ENCODE measurements around the gene KCNIP1. TPM values are rescaled to one million over a fixed set of nuclear protein-coding genes. Genes with fewer than 3 reads are reported as not detected.

The KCNIP1 gene
- total RNA-seq, 4 donors from 2014 or later, result 0.94 to 1.6 (median 1.1) TPM; not detected in 1

GRCh38 chr5:170603578-170604565, 100.1 kb downstream of the KCNIP1 start:
- TF ChIP-seq, protein P1, sequence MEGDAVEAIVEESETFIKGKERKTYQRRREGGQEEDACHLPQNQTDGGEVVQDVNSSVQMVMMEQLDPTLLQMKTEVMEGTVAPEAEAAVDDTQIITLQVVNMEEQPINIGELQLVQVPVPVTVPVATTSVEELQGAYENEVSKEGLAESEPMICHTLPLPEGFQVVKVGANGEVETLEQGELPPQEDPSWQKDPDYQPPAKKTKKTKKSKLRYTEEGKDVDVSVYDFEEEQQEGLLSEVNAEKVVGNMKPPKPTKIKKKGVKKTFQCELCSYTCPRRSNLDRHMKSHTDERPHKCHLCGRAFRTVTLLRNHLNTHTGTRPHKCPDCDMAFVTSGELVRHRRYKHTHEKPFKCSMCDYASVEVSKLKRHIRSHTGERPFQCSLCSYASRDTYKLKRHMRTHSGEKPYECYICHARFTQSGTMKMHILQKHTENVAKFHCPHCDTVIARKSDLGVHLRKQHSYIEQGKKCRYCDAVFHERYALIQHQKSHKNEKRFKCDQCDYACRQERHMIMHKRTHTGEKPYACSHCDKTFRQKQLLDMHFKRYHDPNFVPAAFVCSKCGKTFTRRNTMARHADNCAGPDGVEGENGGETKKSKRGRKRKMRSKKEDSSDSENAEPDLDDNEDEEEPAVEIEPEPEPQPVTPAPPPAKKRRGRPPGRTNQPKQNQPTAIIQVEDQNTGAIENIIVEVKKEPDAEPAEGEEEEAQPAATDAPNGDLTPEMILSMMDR (IDR thresholded peaks at IDR 0.05), result peak in 3 of 4 experiments; percentile 50 to 78 (median 55)
- TF ChIP-seq EP300 (IDR thresholded peaks at IDR 0.05) (no peak), POLR2AphosphoS5 (IDR thresholded peaks at IDR 0.05) (no peak)
- ATAC-seq, result peak; percentile 68
- Histone ChIP-seq H3K27me3 (peaks cover 30% of the 10 kb centered on the region), H3K27ac (no peak overlapping the region), H3K9me3 (no peaks in the 10 kb centered on the region), H3K4me3 (no peak overlapping the region), H3K4me1 (no peaks in the 10 kb centered on the region), H3K36me3 (no peaks in the 10 kb centered on the region)
- 57 to 62% methylated on average over 9 to 10 of the region's 12 CpGs for WGBS, 2 donors (ENCODE audit: low coverage in 1 of 2)

- Histone ChIP-seq H3K9me3 (no peaks in the 10 kb centered on the region), H3K27ac (no peak overlapping the region), H3K4me3 (no peak overlapping the region), H3K36me3 (no peaks in the 10 kb centered on the region), H3K27me3 (peaks cover 22% of the 10 kb centered on the region), H3K4me1 (no peaks in the 10 kb centered on the region)
- TF ChIP-seq POLR2A (IDR thresholded peaks at IDR 0.05), result no peak
- no peak for TF ChIP-seq EP300 (IDR thresholded peaks at IDR 0.05)
- TF ChIP-seq POLR2AphosphoS5 (IDR thresholded peaks at IDR 0.05), result no peak
- TF ChIP-seq, protein P1 (IDR thresholded peaks at IDR 0.05), result no peak
- no peak for ATAC-seq
- 57 to 78% methylated on average over 3 to 8 of the region's 9 CpGs for WGBS, 2 donors (ENCODE audit: low coverage in 1 of 2)
Measured at GRCh38 chr5:170606941-170607340, 103.1 kb downstream of the KCNIP1 start.

- Histone ChIP-seq H3K27ac (no peak overlapping the region), H3K9me3 (no peaks in the 10 kb centered on the region), H3K36me3 (no peaks in the 10 kb centered on the region), H3K4me1 (no peaks in the 10 kb centered on the region), H3K4me3 (no peak overlapping the region), H3K27me3 (peaks cover 24% of the 10 kb centered on the region)
- TF ChIP-seq EP300 (IDR thresholded peaks at IDR 0.05) (no peak), POLR2AphosphoS5 (IDR thresholded peaks at IDR 0.05) (no peak), POLR2A (IDR thresholded peaks at IDR 0.05) (no peak)
- TF ChIP-seq, protein P1 (IDR thresholded peaks at IDR 0.05), result no peak
- ATAC-seq, result no peak
- 8 to 18% methylated on average over 2 to 5 of the region's 6 CpGs for WGBS, 2 donors (ENCODE audit: low coverage in 1 of 2)
Measured at GRCh38 chr5:170611449-170612090, 107.8 kb downstream of the KCNIP1 start.

GRCh38 chr5:170612256-170612678, 108.4 kb downstream of the KCNIP1 start:
- TF ChIP-seq EP300 (IDR thresholded peaks at IDR 0.05) (no peak), POLR2A (IDR thresholded peaks at IDR 0.05) (no peak), POLR2AphosphoS5 (IDR thresholded peaks at IDR 0.05) (no peak)
- TF ChIP-seq, protein P1 (IDR thresholded peaks at IDR 0.05), result no peak
- WGBS, 2 donors (ENCODE audit: low coverage in 1 of 2), result 60% methylated on average over 1 of the region's 6 CpGs; no CpG with 5 or more reads in 1 of the 2 donors
- Histone ChIP-seq H3K27me3 (peaks cover 20% of the 10 kb centered on the region), H3K4me3 (no peak overlapping the region), H3K27ac (no peak overlapping the region), H3K36me3 (no peaks in the 10 kb centered on the region), H3K4me1 (no peaks in the 10 kb centered on the region), H3K9me3 (no peaks in the 10 kb centered on the region)
- no peak for ATAC-seq

Measured in gastroesophageal sphincter (tissue), 4 donors.